GM19397 (cell line): ENCODE results near the gene TSGA10IP.

ENCODE experiments used
- ATAC-seq: cut with Tn5 transposase; IDR thresholded peaks from one replicate; pipeline ENCODE4 v1.9.1; 2021; ENCODE audit warnings: mild to moderate bottlenecking, moderate library complexity; ENCODE audit not compliant: unreplicated experiment

Gene TSGA10IP

GRCh38 chr11:65973439-65974110 lies 28.3 kb downstream of the TSGA10IP start:
- ATAC-seq = no peak

GRCh38 chr11:65975771-65976170 lies 30.5 kb downstream of the TSGA10IP start:
- ATAC-seq = no peak

- no peak for ATAC-seq
These were observed 31.2 kb downstream of the TSGA10IP start for GRCh38 chr11:65976216-65977176.

GRCh38 chr11:65977621-65978390 lies 32.5 kb downstream of the TSGA10IP start:
- no peak for ATAC-seq

GRCh38 chr11:65978391-65979238 lies 33.3 kb downstream of the TSGA10IP start:
- ATAC-seq = no peak

GRCh38 chr11:65979261-65979759 lies 34.0 kb downstream of the TSGA10IP start:
- no peak for ATAC-seq

- ATAC-seq = no peak
These were observed 35.9 kb downstream of the TSGA10IP start for GRCh38 chr11:65981101-65981740.

GRCh38 chr11:65981972-65982823 lies 36.9 kb downstream of the TSGA10IP start:
- ATAC-seq = no peak

GRCh38 chr11:65982824-65983588 lies 37.7 kb downstream of the TSGA10IP start:
- no peak for ATAC-seq

GRCh38 chr11:65983589-65983987 lies 38.3 kb downstream of the TSGA10IP start:
- ATAC-seq = no peak

- ATAC-seq = no peak
These were observed 42.1 kb downstream of the TSGA10IP start for GRCh38 chr11:65987336-65987735.

- peak; percentile 91 for ATAC-seq
These were observed 43.7 kb downstream of the TSGA10IP start for GRCh38 chr11:65988791-65989592.

GRCh38 chr11:65992056-65992455 lies 46.8 kb downstream of the TSGA10IP start:
- ATAC-seq = no peak

- ATAC-seq = no peak
These were observed 52.0 kb downstream of the TSGA10IP start for GRCh38 chr11:65997286-65997685.

- ATAC-seq = peak; percentile 66
These were observed 56.8 kb downstream of the TSGA10IP start, which contains the start of the genes BANF1 and EIF1AD for GRCh38 chr11:66001942-66002647. Gene BANF1, plus strand, starts transcription at chr11:66002503. Its CDS starts 748 bp downstream, at chr11:66003251. Gene EIF1AD, minus strand, starts transcription at chr11:66002157. Its CDS starts 1,768 bp downstream, at chr11:66000389.

GRCh38 chr11:66002648-66003225 lies 57.5 kb downstream of the TSGA10IP start:
- ATAC-seq = peak; percentile 58
